ENCODE measurements around the gene PNPLA7. TPM values are rescaled to one million over a fixed set of nuclear protein-coding genes. Genes with fewer than 3 reads are reported as not detected.

The PNPLA7 gene
- total and polyA plus RNA-seq, 12 donors, result 0.83 to 22.6 (median 9.4) TPM

GRCh38 chr9:137547687-137548543, 2.3 kb downstream of the PNPLA7 start:
- Histone ChIP-seq H3K27me3 (no peaks in the 10 kb centered on the region), H3K36me3 (peaks cover 0 to 10% (median 0%) of the 10 kb centered on the region in 9 donors), H3K4me1 (peaks cover 0 to 41% (median 23%) of the 10 kb centered on the region in 9 donors), H3K4me3 (no peak overlapping the region), H3K9me3 (peaks cover 0 to 7% (median 0%) of the 10 kb centered on the region in 11 donors), H3K27ac (no peak overlapping the region)
- TF ChIP-seq CTCF (IDR thresholded peaks at IDR 0.05), result no peak
- DNase-seq (no peak), ATAC-seq (no peak)
- intact Hi-C loops (cut with DNase I), result no loop called here
- 84 to 91% methylated on average over 23 of the region's 23 CpGs for WGBS, 2 donors

- 77 to 88% methylated on average over 10 of the region's 10 CpGs for WGBS, 2 donors
- Histone ChIP-seq H3K36me3 (peaks cover 0 to 32% (median 0%) of the 10 kb centered on the region in 9 donors), H3K4me1 (peaks cover 0 to 31% (median 12%) of the 10 kb centered on the region in 9 donors), H3K27ac (no peak overlapping the region), H3K9me3 (peaks cover 0 to 7% (median 0%) of the 10 kb centered on the region in 11 donors), H3K4me3 (no peak overlapping the region), H3K27me3 (no peaks in the 10 kb centered on the region)
- intact Hi-C loops (cut with DNase I), result no loop called here
- TF ChIP-seq CTCF (IDR thresholded peaks at IDR 0.05), result no peak
- ATAC-seq (no peak), DNase-seq (no peak)
Measured at GRCh38 chr9:137545123-137545522, 5.1 kb downstream of the PNPLA7 start.

- 86 to 87% methylated on average over 12 of the region's 12 CpGs for WGBS, 2 donors
- H3K27ac ChIP-seq, result peak overlapping the region in 1 of 10 donors; percentile 20
- no peak overlapping the region for H3K4me3 ChIP-seq
- ATAC-seq, result peak in 4 of 8 donors; percentile 15 to 42 (median 23)
- intact Hi-C loops (cut with DNase I), result no loop called here
- H3K36me3 ChIP-seq, result peaks cover 0 to 40% (median 0%) of the 10 kb centered on the region in 9 donors
- DNase-seq, result no peak
- TF ChIP-seq CTCF (IDR thresholded peaks at IDR 0.05), result no peak
- peaks cover 0 to 7% (median 0%) of the 10 kb centered on the region in 11 donors for H3K9me3 ChIP-seq
- peaks cover 0 to 25% (median 5%) of the 10 kb centered on the region in 9 donors for H3K4me1 ChIP-seq
- H3K27me3 ChIP-seq, result no peaks in the 10 kb centered on the region
Measured at GRCh38 chr9:137544176-137544760, 5.9 kb downstream of the PNPLA7 start.

GRCh38 chr9:137543237-137543963, 6.8 kb downstream of the PNPLA7 start:
- Histone ChIP-seq H3K4me3 (no peak overlapping the region), H3K27me3 (no peaks in the 10 kb centered on the region), H3K4me1 (peaks cover 0 to 18% (median 0%) of the 10 kb centered on the region in 9 donors), H3K36me3 (peaks cover 0 to 48% (median 0%) of the 10 kb centered on the region in 9 donors), H3K27ac (no peak overlapping the region), H3K9me3 (peaks cover 0 to 7% (median 0%) of the 10 kb centered on the region in 11 donors)
- intact Hi-C loops (cut with DNase I), result no loop called here
- WGBS, 2 donors, result 92 to 95% methylated on average over 25 of the region's 25 CpGs
- no peak for TF ChIP-seq CTCF (IDR thresholded peaks at IDR 0.05)
- ATAC-seq (no peak), DNase-seq (no peak)

All from heart right ventricle (tissue), 16 donors.